ACHN (cell line): ENCODE data around the gene SLC4A5.
"Not testable (repeated sequence)": the region's sequence is repeated elsewhere in the genome, so short reads cannot be mapped to it uniquely, and the experiment has no call there.

Experiments used
- DNase-seq: peaks from one replicate; pipeline ENCODE4 v3.0.0-alpha.2; 2015
- in situ Hi-C: cut with HindIII; loops from 2 replicates; pipeline ENCODE4 v1.10.0; 2017; ENCODE audit warnings: low sequenced_read_pairs, low pct_ligation_motif_present, low pct_unique_long_range_greater_than_20kb

The SLC4A5 gene

GRCh38 chr2:74371421-74371820 is 28.2 kb upstream of the SLC4A5 start:
- in situ Hi-C loops, result no loop called here
- DNase-seq, result no peak

GRCh38 chr2:74369976-74370375 is 26.8 kb upstream of the SLC4A5 start:
- DNase-seq, result no peak
- in situ Hi-C loops, result no loop called here

GRCh38 chr2:74368499-74368898 is 25.3 kb upstream of the SLC4A5 start:
- DNase-seq, result no peak
- in situ Hi-C loops, result no loop called here

GRCh38 chr2:74367789-74368188 is 24.6 kb upstream of the SLC4A5 start:
- no peak for DNase-seq
- in situ Hi-C loops, result no loop called here

GRCh38 chr2:74366036-74366435 is 22.8 kb upstream of the SLC4A5 start:
- DNase-seq, result no peak
- in situ Hi-C loops, result no loop called here

- no peak for DNase-seq
- in situ Hi-C loops, result no loop called here
These were observed 21.6 kb upstream of the SLC4A5 start for GRCh38 chr2:74364533-74365505.

GRCh38 chr2:74361327-74361726 is 18.1 kb upstream of the SLC4A5 start:
- DNase-seq, result no peak
- in situ Hi-C loops, result no loop called here

- no peak for DNase-seq
- in situ Hi-C loops, result no loop called here
These were observed 14.4 kb upstream of the SLC4A5 start for GRCh38 chr2:74357627-74358026.

- DNase-seq, result no peak
- in situ Hi-C loops, result no loop called here
These were observed 6.7 kb upstream of the SLC4A5 start for GRCh38 chr2:74349889-74350288.

GRCh38 chr2:74347742-74348141 is 4.5 kb upstream of the SLC4A5 start:
- DNase-seq, result no peak
- in situ Hi-C loops, result no loop called here

GRCh38 chr2:74347303-74347702 is 4.1 kb upstream of the SLC4A5 start:
- in situ Hi-C loops, result no loop called here

GRCh38 chr2:74345272-74345943 is 2.2 kb upstream of the SLC4A5 start:
- in situ Hi-C loops, result no loop called here

More at GRCh38 chr2:74347303-74347702, 4.1 kb upstream of the SLC4A5 start:
- DNase-seq, result no peak

GRCh38 chr2:74336227-74336626 is 7.0 kb downstream of the SLC4A5 start:
- DNase-seq, in situ Hi-C loops: not testable (repeated sequence)

More at GRCh38 chr2:74345272-74345943, 2.2 kb upstream of the SLC4A5 start:
- no peak for DNase-seq

GRCh38 chr2:74334931-74335333 is 8.3 kb downstream of the SLC4A5 start:
- in situ Hi-C loops, result no loop called here
- peak; percentile 75 for DNase-seq

GRCh38 chr2:74333896-74334586 is 9.2 kb downstream of the SLC4A5 start:
- no peak for DNase-seq
- in situ Hi-C loops, result no loop called here

GRCh38 chr2:74333175-74333574 is 10.0 kb downstream of the SLC4A5 start:
- in situ Hi-C loops, result no loop called here
- peak; percentile 56 for DNase-seq

GRCh38 chr2:74332550-74333174 is 10.6 kb downstream of the SLC4A5 start:
- in situ Hi-C loops, result no loop called here
- DNase-seq, result no peak

- in situ Hi-C loops, result no loop called here
- no peak for DNase-seq
These were observed 14.6 kb downstream of the SLC4A5 start for GRCh38 chr2:74328573-74328972.

GRCh38 chr2:74328074-74328473 is 15.1 kb downstream of the SLC4A5 start:
- in situ Hi-C loops, result no loop called here
- no peak for DNase-seq
